Inflammatory macrophage treated with lipopolysaccharide for 1 hour (primary cell): ENCODE results near the gene ATP2B3.

Experiments used
- DNase-seq, 2 donors: peaks; one replicate each; pipeline ENCODE4 v3.0.0-alpha.2; 2020 to 2022

Gene ATP2B3

GRCh38 chrX:153539171-153539978 lies 21.9 kb downstream of the ATP2B3 start:
- DNase-seq = peak; percentile 40 to 68

- no peak for DNase-seq
Measured at GRCh38 chrX:153539979-153540358, 22.5 kb downstream of the ATP2B3 start.

GRCh38 chrX:153544727-153545126 lies 27.3 kb downstream of the ATP2B3 start:
- no peak for DNase-seq

GRCh38 chrX:153546386-153546785 lies 28.9 kb downstream of the ATP2B3 start:
- no peak for DNase-seq

- DNase-seq = no peak
Measured at GRCh38 chrX:153547195-153547594, 29.8 kb downstream of the ATP2B3 start.

GRCh38 chrX:153549231-153549630 lies 31.8 kb downstream of the ATP2B3 start:
- DNase-seq = no peak

GRCh38 chrX:153549807-153550206 lies 32.4 kb downstream of the ATP2B3 start:
- DNase-seq = no peak

- DNase-seq = no peak
Measured at GRCh38 chrX:153551135-153551534, 33.7 kb downstream of the ATP2B3 start.

- peak; percentile 30 to 68 for DNase-seq
Measured at GRCh38 chrX:153554519-153555167, 37.2 kb downstream of the ATP2B3 start.

- DNase-seq = no peak
Measured at GRCh38 chrX:153556767-153557166, 39.3 kb downstream of the ATP2B3 start.

- DNase-seq = no peak
Measured at GRCh38 chrX:153557618-153558355, 40.3 kb downstream of the ATP2B3 start.

GRCh38 chrX:153560000-153560399 lies 42.6 kb downstream of the ATP2B3 start:
- peak; percentile 43 to 82 for DNase-seq

GRCh38 chrX:153560466-153560865 lies 43.0 kb downstream of the ATP2B3 start:
- no peak for DNase-seq

- no peak for DNase-seq
Measured at GRCh38 chrX:153561337-153561736, 43.9 kb downstream of the ATP2B3 start.

- DNase-seq = no peak
Measured at GRCh38 chrX:153562546-153562945, 45.1 kb downstream of the ATP2B3 start.

GRCh38 chrX:153564047-153564606 lies 46.7 kb downstream of the ATP2B3 start:
- no peak for DNase-seq

GRCh38 chrX:153565996-153566580 lies 48.6 kb downstream of the ATP2B3 start:
- DNase-seq = no peak

GRCh38 chrX:153568451-153569011 lies 51.1 kb downstream of the ATP2B3 start:
- peak; percentile 15 to 55 for DNase-seq

- DNase-seq = peak; percentile 11 to 41
Measured at GRCh38 chrX:153569475-153569874, 52.0 kb downstream of the ATP2B3 start.

GRCh38 chrX:153571534-153571908 lies 54.1 kb downstream of the ATP2B3 start:
- DNase-seq = no peak

GRCh38 chrX:153572601-153573000 lies 55.2 kb downstream of the ATP2B3 start:
- no peak for DNase-seq

- DNase-seq = peak; percentile 17 to 43
Measured at GRCh38 chrX:153573984-153574383, 56.5 kb downstream of the ATP2B3 start.
